ENCODE results near the gene PRR35. TPM values are rescaled to one million over a fixed set of nuclear protein-coding genes. Genes with fewer than 3 reads are reported as not detected.

PRR35 gene
- total and polyA plus RNA-seq, 9 donors: 0.07 to 0.30 (median 0.13) TPM; not detected in 1

GRCh38 chr16:565419-566330, 5.5 kb downstream of the PRR35 start:
- DNase-seq: no peak
- no peak overlapping the region for H3K4me3 ChIP-seq (ENCODE audit: low read length)
- H3K9me3 ChIP-seq (replicated peaks; ENCODE audit: control insufficient read depth, low read depth, low read length): no peaks in the 10 kb centered on the region
- H3K27me3 ChIP-seq (ENCODE audit: control insufficient read depth, insufficient read depth, low read length): peaks cover 30% of the 10 kb centered on the region
- WGBS (ENCODE audit: insufficient coverage): 28% methylated on average over 28 of the region's 35 CpGs
- H3K36me3 ChIP-seq (ENCODE audit: control insufficient read depth, insufficient read depth, low read length): no peaks in the 10 kb centered on the region
- H3K27ac ChIP-seq (ENCODE audit: low read length): no peak overlapping the region
- peaks cover 52% of the 10 kb centered on the region for H3K4me1 ChIP-seq (ENCODE audit: control insufficient read depth, insufficient read depth, low read length)

GRCh38 chr16:566475-567372, 6.5 kb downstream of the PRR35 start, which contains the start of gene NHLRC4:
Gene NHLRC4, plus strand, starts transcription at chr16:567005. Its CDS starts 1,043 bp downstream, at chr16:568048.
- Histone ChIP-seq H3K4me3 (ENCODE audit: low read length) (peak within 1 kb of the TSS; percentile 32), H3K27me3 (ENCODE audit: control insufficient read depth, insufficient read depth, low read length) (peaks cover 19% of the 10 kb centered on the region), H3K36me3 (ENCODE audit: control insufficient read depth, insufficient read depth, low read length) (no peaks in the 10 kb centered on the region), H3K4me1 (ENCODE audit: control insufficient read depth, insufficient read depth, low read length) (peaks cover 54% of the 10 kb centered on the region), H3K9me3 (replicated peaks; ENCODE audit: control insufficient read depth, low read depth, low read length) (no peaks in the 10 kb centered on the region), H3K27ac (ENCODE audit: low read length) (peak within 1 kb of the TSS; percentile 72)
- 35% methylated on average over 15 of the region's 26 CpGs for WGBS (ENCODE audit: insufficient coverage)
- peak; percentile 93 for DNase-seq

- Histone ChIP-seq H3K36me3 (ENCODE audit: control insufficient read depth, insufficient read depth, low read length) (no peaks in the 10 kb centered on the region), H3K27me3 (ENCODE audit: control insufficient read depth, insufficient read depth, low read length) (peaks cover 10% of the 10 kb centered on the region), H3K9me3 (replicated peaks; ENCODE audit: control insufficient read depth, low read depth, low read length) (no peaks in the 10 kb centered on the region), H3K4me1 (ENCODE audit: control insufficient read depth, insufficient read depth, low read length) (peaks cover 54% of the 10 kb centered on the region), H3K27ac (ENCODE audit: low read length) (peak overlapping the region; percentile 72), H3K4me3 (ENCODE audit: low read length) (peak overlapping the region; percentile 32)
- 88% methylated on average over 33 of the region's 35 CpGs for WGBS (ENCODE audit: insufficient coverage)
- DNase-seq: no peak
Measured at GRCh38 chr16:567373-568256, 7.4 kb downstream of the PRR35 start.

- Histone ChIP-seq H3K27ac (ENCODE audit: low read length) (peak overlapping the region; percentile 82), H3K9me3 (replicated peaks; ENCODE audit: control insufficient read depth, low read depth, low read length) (no peaks in the 10 kb centered on the region), H3K27me3 (ENCODE audit: control insufficient read depth, insufficient read depth, low read length) (peaks cover 1% of the 10 kb centered on the region), H3K4me1 (ENCODE audit: control insufficient read depth, insufficient read depth, low read length) (peaks cover 54% of the 10 kb centered on the region), H3K36me3 (ENCODE audit: control insufficient read depth, insufficient read depth, low read length) (peaks cover 2% of the 10 kb centered on the region), H3K4me3 (ENCODE audit: low read length) (peak overlapping the region; percentile 58)
- no peak for DNase-seq
- whole genome bisulfite sequencing (ENCODE audit: insufficient coverage): 67% methylated on average over 7 of the region's 11 CpGs
Measured at GRCh38 chr16:568401-569258, 8.4 kb downstream of the PRR35 start.

GRCh38 chr16:569445-570254, 9.5 kb downstream of the PRR35 start, which contains the start of gene PIGQ:
Gene PIGQ, plus strand, starts transcription at chr16:569968. Its CDS starts 4,107 bp downstream, at chr16:574075.
- under 1% methylated on average over 81 of the region's 87 CpGs for WGBS (ENCODE audit: insufficient coverage)
- peak; percentile 77 for DNase-seq

GRCh38 chr16:572865-573650, 12.9 kb downstream of the PRR35 start:
- Histone ChIP-seq H3K9me3 (replicated peaks; ENCODE audit: control insufficient read depth, low read depth, low read length) (no peaks in the 10 kb centered on the region), H3K27ac (ENCODE audit: low read length) (no peak overlapping the region), H3K27me3 (ENCODE audit: control insufficient read depth, insufficient read depth, low read length) (no peaks in the 10 kb centered on the region), H3K4me3 (ENCODE audit: low read length) (no peak overlapping the region), H3K36me3 (ENCODE audit: control insufficient read depth, insufficient read depth, low read length) (peaks cover 25% of the 10 kb centered on the region), H3K4me1 (ENCODE audit: control insufficient read depth, insufficient read depth, low read length) (peaks cover 22% of the 10 kb centered on the region)
- 81% methylated on average over 14 of the region's 27 CpGs for WGBS (ENCODE audit: insufficient coverage)
- DNase-seq: no peak

More at GRCh38 chr16:569445-570254, 9.5 kb downstream of the PRR35 start, which contains the start of gene PIGQ:
- Histone ChIP-seq H3K36me3 (ENCODE audit: control insufficient read depth, insufficient read depth, low read length) (peaks cover 10% of the 10 kb centered on the region), H3K4me3 (ENCODE audit: low read length) (peak within 1 kb of the TSS; percentile 58), H3K4me1 (ENCODE audit: control insufficient read depth, insufficient read depth, low read length) (peaks cover 54% of the 10 kb centered on the region), H3K27ac (ENCODE audit: low read length) (peak within 1 kb of the TSS; percentile 82), H3K9me3 (replicated peaks; ENCODE audit: control insufficient read depth, low read depth, low read length) (no peaks in the 10 kb centered on the region), H3K27me3 (ENCODE audit: control insufficient read depth, insufficient read depth, low read length) (no peaks in the 10 kb centered on the region)

GRCh38 chr16:574021-574760, 14.0 kb downstream of the PRR35 start:
- H3K27ac ChIP-seq (ENCODE audit: low read length): no peak overlapping the region
- no peak for DNase-seq
- H3K4me1 ChIP-seq (ENCODE audit: control insufficient read depth, insufficient read depth, low read length): peaks cover 11% of the 10 kb centered on the region
- WGBS (ENCODE audit: insufficient coverage): 94% methylated on average over 46 of the region's 46 CpGs
- H3K27me3 ChIP-seq (ENCODE audit: control insufficient read depth, insufficient read depth, low read length): no peaks in the 10 kb centered on the region
- H3K4me3 ChIP-seq (ENCODE audit: low read length): no peak overlapping the region
- no peaks in the 10 kb centered on the region for H3K9me3 ChIP-seq (replicated peaks; ENCODE audit: control insufficient read depth, low read depth, low read length)
- peaks cover 25% of the 10 kb centered on the region for H3K36me3 ChIP-seq (ENCODE audit: control insufficient read depth, insufficient read depth, low read length)

Measured in muscle of leg (tissue), 11 donors.